Smooth muscle cell (in vitro differentiated cells): ENCODE measurements around the gene GNAS-AS1. TPM values are rescaled to one million over a fixed set of nuclear protein-coding genes. Genes with fewer than 3 reads are reported as not detected.

Experiments
- DNase-seq: peaks from one replicate; lab custom pipeline; 2025; ENCODE audit not compliant: unreplicated experiment; lab: John Stamatoyannopoulos, UW
- H2AFZ ChIP-seq: fragments of 200-600 bp; sonication (generic); 2 replicates; pipeline ENCODE4 v1.6.0; 2016; ENCODE audit warnings: antibody characterized with exemption, low read depth, mild to moderate bottlenecking
- H3F3A ChIP-seq: fragments of 200-600 bp; sonication (generic); 2 replicates; pipeline ENCODE4 v1.6.0; 2017; ENCODE audit warnings: antibody characterized with exemption, low read depth
- H3K27ac ChIP-seq: fragments of 200-600 bp; sonication (generic); 2 replicates; pipeline ENCODE4 v1.5.1; 2016; ENCODE audit warnings: low read depth, mild to moderate bottlenecking
- H3K27me3 ChIP-seq: fragments of 200-600 bp; sonication (generic); 2 replicates; pipeline ENCODE4 v1.6.1; 2016; ENCODE audit warnings: low read depth, mild to moderate bottlenecking
- H3K36me3 ChIP-seq: fragments of 200-600 bp; sonication (generic); 2 replicates; pipeline ENCODE4 v1.5.1; 2016; ENCODE audit warnings: low read depth
- H3K4me1 ChIP-seq: fragments of 200-600 bp; sonication (generic); 2 replicates; pipeline ENCODE4 v1.5.1; 2016; ENCODE audit warnings: low read depth
- H3K4me2 ChIP-seq: fragments of 200-600 bp; sonication (generic); 2 replicates; pipeline ENCODE4 v1.6.0; 2016; ENCODE audit warnings: mild to moderate bottlenecking
- H3K4me3 ChIP-seq: fragments of 200-600 bp; sonication (generic); 2 replicates; pipeline ENCODE4 v1.5.1; 2016; ENCODE audit warnings: mild to moderate bottlenecking
- H3K79me2 ChIP-seq: fragments of 200-600 bp; sonication (generic); 2 replicates; pipeline ENCODE4 v1.6.0; 2016; ENCODE audit warnings: low read depth, mild to moderate bottlenecking
- H3K9ac ChIP-seq: fragments of 200-600 bp; sonication (generic); 2 replicates; pipeline ENCODE4 v1.6.0; 2016; ENCODE audit warnings: low read depth
- H3K9me3 ChIP-seq: fragments of 200-600 bp; sonication (generic); replicated peaks from 2 replicates; pipeline ENCODE4 v1.5.1; 2016; ENCODE audit warnings: low read depth
- H4K20me1 ChIP-seq: fragments of 200-600 bp; sonication (generic); 2 replicates; pipeline ENCODE4 v1.6.0; 2016; ENCODE audit warnings: low read depth
- CTCF ChIP-seq: fragments of 200-600 bp; sonication (generic); IDR thresholded peaks from 2 replicates; pipeline ENCODE4 v1.5.1; 2017; ENCODE audit warnings: borderline replicate concordance, mild to moderate bottlenecking, antibody characterized with exemption; ENCODE audit not compliant: insufficient read depth, poor library complexity, severe bottlenecking
- WGBS: methylation state at CpG from one replicate; pipeline ENCODE4 v1.1.7; 2016; ENCODE audit warnings: low lambda C conversion rate; 5-methylcytosine and 5-hydroxymethylcytosine counted together
- polyA plus RNA-seq: library from polyadenylated mRNA; unstranded; fragments of >200 nt; fragmentation: Nextera tagmentation; extraction: Ambion mirVana; gene quantifications from 2 replicates; pipeline ENCODE4 v1.2.1, GENCODE V29; 2016
- total RNA-seq: library from RNA; depleted of rRNA; stranded (reverse); fragments of >200 nt; gene quantifications from 2 replicates; pipeline ENCODE4 v1.2.3, GENCODE V29; 2014

Gene GNAS-AS1
- total and polyA plus RNA-seq, 2 experiments from 2014 or later: 0.40 TPM; not detected in 1

- Histone ChIP-seq H3K4me1 (peaks cover 14% of the 10 kb centered on the region), H3K4me3 (no peak overlapping the region), H3K36me3 (no peaks in the 10 kb centered on the region), H3K27ac (no peak overlapping the region), H3K9ac (no peak overlapping the region), H2AFZ (no peak overlapping the region), H3K9me3 (no peaks in the 10 kb centered on the region), H3K79me2 (no peaks in the 10 kb centered on the region), H3F3A (no peaks in the 10 kb centered on the region), H3K4me2 (no peak overlapping the region), H3K27me3 (peaks cover 12% of the 10 kb centered on the region), H4K20me1 (no peaks in the 10 kb centered on the region)
- no peak for TF ChIP-seq CTCF
- no peak for DNase-seq
- 72% methylated on average over 4 of the region's 4 CpGs for WGBS
These were observed 69.6 kb downstream of the GNAS-AS1 start for GRCh38 chr20:58781138-58781537.

- no peaks in the 10 kb centered on the region for H3F3A ChIP-seq
- H3K9me3 ChIP-seq: no peaks in the 10 kb centered on the region
- H3K27me3 ChIP-seq: peaks cover 16% of the 10 kb centered on the region
- TF ChIP-seq CTCF: no peak
- no peak overlapping the region for H3K4me2 ChIP-seq
- no peaks in the 10 kb centered on the region for H3K36me3 ChIP-seq
- no peak overlapping the region for H3K27ac ChIP-seq
- no peak overlapping the region for H2AFZ ChIP-seq
- H3K9ac ChIP-seq: no peak overlapping the region
- no peaks in the 10 kb centered on the region for H3K79me2 ChIP-seq
- no peaks in the 10 kb centered on the region for H4K20me1 ChIP-seq
- no peak overlapping the region for H3K4me3 ChIP-seq
- 86% methylated on average over 9 of the region's 9 CpGs for WGBS
- no peak for DNase-seq
- peaks cover 14% of the 10 kb centered on the region for H3K4me1 ChIP-seq
These were observed 71.9 kb downstream of the GNAS-AS1 start for GRCh38 chr20:58778760-58779159.

- Histone ChIP-seq H3K4me3 (no peak overlapping the region), H4K20me1 (no peaks in the 10 kb centered on the region), H3K79me2 (no peaks in the 10 kb centered on the region), H3F3A (no peaks in the 10 kb centered on the region), H3K36me3 (no peaks in the 10 kb centered on the region), H3K4me1 (peaks cover 14% of the 10 kb centered on the region), H3K4me2 (no peak overlapping the region), H3K9me3 (no peaks in the 10 kb centered on the region), H2AFZ (no peak overlapping the region), H3K27me3 (peaks cover 16% of the 10 kb centered on the region), H3K27ac (no peak overlapping the region), H3K9ac (no peak overlapping the region)
- 83% methylated on average over 7 of the region's 7 CpGs for WGBS
- no peak for TF ChIP-seq CTCF
- no peak for DNase-seq
These were observed 73.0 kb downstream of the GNAS-AS1 start for GRCh38 chr20:58777657-58778056.

- H3K4me3 ChIP-seq: no peak overlapping the region
- TF ChIP-seq CTCF: no peak
- WGBS: 90% methylated on average over 3 of the region's 3 CpGs
These were observed 74.6 kb downstream of the GNAS-AS1 start for GRCh38 chr20:58776109-58776508.

More at GRCh38 chr20:58776109-58776508, 74.6 kb downstream of the GNAS-AS1 start:
- Histone ChIP-seq H2AFZ (no peak overlapping the region), H3K9ac (no peak overlapping the region), H3K4me1 (peaks cover 7% of the 10 kb centered on the region), H3K27ac (no peak overlapping the region), H3F3A (no peaks in the 10 kb centered on the region), H3K36me3 (no peaks in the 10 kb centered on the region), H3K79me2 (no peaks in the 10 kb centered on the region), H4K20me1 (no peaks in the 10 kb centered on the region), H3K27me3 (peaks cover 27% of the 10 kb centered on the region), H3K4me2 (no peak overlapping the region), H3K9me3 (no peaks in the 10 kb centered on the region)
- DNase-seq: no peak
